ENCODE measurements around the gene SETDB1. TPM values are rescaled to one million over a fixed set of nuclear protein-coding genes. Genes with fewer than 3 reads are reported as not detected.

SETDB1 gene
- total and polyA plus RNA-seq, 2 of the 13 experiments (the other 11 are each of a cell fraction or from before 2014, with no cell fraction given), result 33.1 to 34.6 TPM

- TF ChIP-seq, protein P1, sequence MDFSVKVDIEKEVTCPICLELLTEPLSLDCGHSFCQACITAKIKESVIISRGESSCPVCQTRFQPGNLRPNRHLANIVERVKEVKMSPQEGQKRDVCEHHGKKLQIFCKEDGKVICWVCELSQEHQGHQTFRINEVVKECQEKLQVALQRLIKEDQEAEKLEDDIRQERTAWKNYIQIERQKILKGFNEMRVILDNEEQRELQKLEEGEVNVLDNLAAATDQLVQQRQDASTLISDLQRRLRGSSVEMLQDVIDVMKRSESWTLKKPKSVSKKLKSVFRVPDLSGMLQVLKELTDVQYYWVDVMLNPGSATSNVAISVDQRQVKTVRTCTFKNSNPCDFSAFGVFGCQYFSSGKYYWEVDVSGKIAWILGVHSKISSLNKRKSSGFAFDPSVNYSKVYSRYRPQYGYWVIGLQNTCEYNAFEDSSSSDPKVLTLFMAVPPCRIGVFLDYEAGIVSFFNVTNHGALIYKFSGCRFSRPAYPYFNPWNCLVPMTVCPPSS (IDR thresholded peaks at IDR 0.05), result no peak
- TF ChIP-seq ZNF607 (CRISPR knock-in tag; IDR thresholded peaks at IDR 0.05; ENCODE audit: borderline replicate concordance), result peak; percentile 41; the same call in 1 of the 2 replicates
- TF ChIP-seq, protein P2, sequence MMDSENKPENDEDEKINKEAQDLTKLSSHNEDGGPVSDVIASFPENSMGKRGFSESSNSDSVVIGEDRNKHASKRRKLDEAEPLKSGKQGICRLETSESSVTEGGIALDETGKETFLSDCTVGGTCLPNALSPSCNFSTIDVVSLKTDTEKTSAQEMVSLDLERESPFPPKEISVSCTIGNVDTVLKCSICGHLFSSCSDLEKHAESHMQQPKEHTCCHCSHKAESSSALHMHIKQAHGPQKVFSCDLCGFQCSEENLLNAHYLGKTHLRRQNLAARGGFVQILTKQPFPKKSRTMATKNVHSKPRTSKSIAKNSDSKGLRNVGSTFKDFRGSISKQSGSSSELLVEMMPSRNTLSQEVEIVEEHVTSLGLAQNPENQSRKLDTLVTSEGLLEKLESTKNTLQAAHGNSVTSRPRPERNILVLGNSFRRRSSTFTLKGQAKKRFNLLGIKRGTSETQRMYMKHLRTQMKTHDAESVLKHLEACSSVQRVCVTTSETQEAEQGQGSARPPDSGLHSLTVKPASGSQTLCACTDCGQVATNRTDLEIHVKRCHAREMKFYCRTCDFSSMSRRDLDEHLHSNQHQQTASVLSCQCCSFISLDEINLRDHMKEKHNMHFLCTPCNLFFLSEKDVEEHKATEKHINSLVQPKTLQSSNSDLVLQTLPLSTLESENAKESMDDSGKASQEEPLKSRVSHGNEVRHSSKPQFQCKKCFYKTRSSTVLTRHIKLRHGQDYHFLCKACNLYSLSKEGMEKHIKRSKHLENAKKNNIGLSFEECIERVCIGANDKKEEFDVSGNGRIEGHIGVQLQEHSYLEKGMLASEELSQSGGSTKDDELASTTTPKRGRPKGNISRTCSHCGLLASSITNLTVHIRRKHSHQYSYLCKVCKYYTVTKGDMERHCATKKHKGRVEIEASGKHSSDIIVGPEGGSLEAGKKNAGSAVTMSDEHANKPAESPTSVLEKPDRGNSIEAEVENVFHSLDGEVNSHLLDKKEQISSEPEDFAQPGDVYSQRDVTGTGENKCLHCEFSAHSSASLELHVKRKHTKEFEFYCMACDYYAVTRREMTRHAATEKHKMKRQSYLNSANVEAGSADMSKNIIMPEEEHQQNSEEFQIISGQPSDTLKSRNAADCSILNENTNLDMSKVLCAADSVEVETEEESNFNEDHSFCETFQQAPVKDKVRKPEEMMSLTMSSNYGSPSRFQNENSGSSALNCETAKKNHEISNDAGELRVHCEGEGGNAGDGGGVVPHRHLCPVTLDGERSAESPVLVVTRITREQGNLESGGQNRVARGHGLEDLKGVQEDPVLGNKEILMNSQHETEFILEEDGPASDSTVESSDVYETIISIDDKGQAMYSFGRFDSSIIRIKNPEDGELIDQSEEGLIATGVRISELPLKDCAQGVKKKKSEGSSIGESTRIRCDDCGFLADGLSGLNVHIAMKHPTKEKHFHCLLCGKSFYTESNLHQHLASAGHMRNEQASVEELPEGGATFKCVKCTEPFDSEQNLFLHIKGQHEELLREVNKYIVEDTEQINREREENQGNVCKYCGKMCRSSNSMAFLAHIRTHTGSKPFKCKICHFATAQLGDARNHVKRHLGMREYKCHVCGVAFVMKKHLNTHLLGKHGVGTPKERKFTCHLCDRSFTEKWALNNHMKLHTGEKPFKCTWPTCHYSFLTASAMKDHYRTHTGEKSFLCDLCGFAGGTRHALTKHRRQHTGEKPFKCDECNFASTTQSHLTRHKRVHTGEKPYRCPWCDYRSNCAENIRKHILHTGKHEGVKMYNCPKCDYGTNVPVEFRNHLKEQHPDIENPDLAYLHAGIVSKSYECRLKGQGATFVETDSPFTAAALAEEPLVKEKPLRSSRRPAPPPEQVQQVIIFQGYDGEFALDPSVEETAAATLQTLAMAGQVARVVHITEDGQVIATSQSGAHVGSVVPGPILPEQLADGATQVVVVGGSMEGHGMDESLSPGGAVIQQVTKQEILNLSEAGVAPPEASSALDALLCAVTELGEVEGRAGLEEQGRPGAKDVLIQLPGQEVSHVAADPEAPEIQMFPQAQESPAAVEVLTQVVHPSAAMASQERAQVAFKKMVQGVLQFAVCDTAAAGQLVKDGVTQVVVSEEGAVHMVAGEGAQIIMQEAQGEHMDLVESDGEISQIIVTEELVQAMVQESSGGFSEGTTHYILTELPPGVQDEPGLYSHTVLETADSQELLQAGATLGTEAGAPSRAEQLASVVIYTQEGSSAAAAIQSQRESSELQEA (CRISPR knock-in tag; IDR thresholded peaks at IDR 0.05; ENCODE audit: not compliant biosample characterization), result no peak
- TF ChIP-seq, protein P3, sequence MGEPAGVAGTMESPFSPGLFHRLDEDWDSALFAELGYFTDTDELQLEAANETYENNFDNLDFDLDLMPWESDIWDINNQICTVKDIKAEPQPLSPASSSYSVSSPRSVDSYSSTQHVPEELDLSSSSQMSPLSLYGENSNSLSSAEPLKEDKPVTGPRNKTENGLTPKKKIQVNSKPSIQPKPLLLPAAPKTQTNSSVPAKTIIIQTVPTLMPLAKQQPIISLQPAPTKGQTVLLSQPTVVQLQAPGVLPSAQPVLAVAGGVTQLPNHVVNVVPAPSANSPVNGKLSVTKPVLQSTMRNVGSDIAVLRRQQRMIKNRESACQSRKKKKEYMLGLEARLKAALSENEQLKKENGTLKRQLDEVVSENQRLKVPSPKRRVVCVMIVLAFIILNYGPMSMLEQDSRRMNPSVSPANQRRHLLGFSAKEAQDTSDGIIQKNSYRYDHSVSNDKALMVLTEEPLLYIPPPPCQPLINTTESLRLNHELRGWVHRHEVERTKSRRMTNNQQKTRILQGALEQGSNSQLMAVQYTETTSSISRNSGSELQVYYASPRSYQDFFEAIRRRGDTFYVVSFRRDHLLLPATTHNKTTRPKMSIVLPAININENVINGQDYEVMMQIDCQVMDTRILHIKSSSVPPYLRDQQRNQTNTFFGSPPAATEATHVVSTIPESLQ (CRISPR knock-in tag; conservative IDR thresholded peaks at IDR 0.05), result no peak
- no peak for TF ChIP-seq FOXO1 (CRISPR knock-in tag; IDR thresholded peaks at IDR 0.05)
- TF ChIP-seq ZNF282 (IDR thresholded peaks at IDR 0.05; ENCODE audit: partially characterized antibody), result no peak
- TF ChIP-seq BHLHE40 (IDR thresholded peaks at IDR 0.05; ENCODE audit: low read length), result no peak
- no peak for TF ChIP-seq SMARCC2 (IDR thresholded peaks at IDR 0.05)
- no peak for TF ChIP-seq ZSCAN5A (CRISPR knock-in tag; IDR thresholded peaks at IDR 0.05; ENCODE audit: borderline replicate concordance)
- no peak for TF ChIP-seq KDM5A (IDR thresholded peaks at IDR 0.05; ENCODE audit: borderline replicate concordance, low read length)
- TF ChIP-seq SKIL (CRISPR knock-in tag; IDR thresholded peaks at IDR 0.05; ENCODE audit: borderline replicate concordance), result no peak
- no peak for TF ChIP-seq ZNF589 (CRISPR knock-in tag; conservative IDR thresholded peaks at IDR 0.05)
- TF ChIP-seq MTA3 (CRISPR knock-in tag; IDR thresholded peaks at IDR 0.05), result no peak
Measured at GRCh38 chr1:151007853-151008243, 81.7 kb downstream of the SETDB1 start (continued).
